Inflammatory macrophage treated with lipopolysaccharide for 4 hours (primary cell): ENCODE results near the gene MMP24OS.
"Not testable (repeated sequence)": the region's sequence is repeated elsewhere in the genome, so short reads cannot be mapped to it uniquely, and the experiment has no call there.

Experiments
- DNase-seq: peaks from one replicate; pipeline ENCODE4 v3.0.0-alpha.2; 2020

Gene MMP24OS

GRCh38 chr20:35273449-35274171 is 4.3 kb downstream of the MMP24OS start:
- no peak for DNase-seq

DNA sequence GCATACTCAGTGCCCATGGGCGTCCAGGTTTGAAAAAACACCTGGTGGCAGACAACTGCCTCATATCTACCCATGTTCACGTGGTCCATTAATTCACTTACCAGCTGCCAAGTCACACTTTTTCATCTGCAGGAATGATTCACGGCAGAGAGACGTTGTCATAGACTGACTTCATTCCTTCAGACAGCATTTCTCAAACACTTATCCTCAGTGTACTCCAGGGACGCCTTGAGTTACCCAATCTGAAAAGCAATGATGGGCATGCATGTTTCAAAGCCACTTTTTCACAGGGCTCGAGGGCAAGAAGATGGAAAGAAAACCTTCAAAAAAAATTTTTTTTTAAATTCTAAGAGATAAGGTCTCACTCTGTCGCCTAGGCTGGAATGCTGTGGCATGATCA is 6.0 kb downstream of the MMP24OS start:
- no peak for DNase-seq

- no peak for DNase-seq
Observed at GRCh38 chr20:35271073-35271882, 6.6 kb downstream of the MMP24OS start.

DNA sequence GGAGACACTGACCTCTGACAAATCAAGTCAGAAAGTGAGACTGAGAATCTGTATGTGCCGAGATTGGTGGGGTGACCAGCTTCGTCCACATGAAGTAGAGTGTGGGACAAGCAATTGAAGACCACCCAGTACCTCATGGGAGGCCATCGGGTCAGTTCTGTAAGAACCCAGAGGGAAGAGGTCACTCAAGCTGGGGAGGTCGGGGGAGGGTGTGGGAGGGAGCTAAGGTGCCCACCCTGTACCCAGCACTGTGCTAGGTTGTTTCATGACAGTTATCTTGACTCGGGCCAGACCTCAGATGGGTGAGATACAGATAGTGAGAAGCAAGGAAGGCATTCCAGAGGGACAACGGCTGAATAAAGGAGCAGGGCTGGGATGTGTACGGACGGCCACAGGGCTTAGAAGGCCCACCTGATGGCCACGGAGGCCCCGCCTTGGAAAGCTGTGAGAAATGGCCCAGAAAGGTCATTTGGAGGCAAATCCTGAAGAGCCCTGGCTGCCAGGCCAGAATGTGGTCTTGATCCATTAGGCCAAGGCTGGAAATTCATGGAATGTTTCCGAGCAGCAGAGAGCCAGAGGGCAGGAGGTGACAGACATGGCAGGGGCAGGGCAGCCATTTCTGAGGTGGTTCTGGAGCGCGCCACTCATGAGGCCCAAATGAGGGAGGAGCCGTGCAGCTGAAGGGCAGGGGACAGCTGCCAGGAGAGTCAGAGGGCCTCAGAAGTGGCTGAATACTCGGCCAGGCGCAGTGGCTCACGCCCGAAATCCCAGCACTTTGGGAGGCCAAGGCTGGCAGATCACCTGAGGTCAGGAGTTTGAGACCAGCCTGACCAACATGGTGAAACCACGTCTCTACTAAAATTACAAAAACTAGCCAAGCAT is 7.7 kb downstream of the MMP24OS start:
- no peak for DNase-seq

DNA sequence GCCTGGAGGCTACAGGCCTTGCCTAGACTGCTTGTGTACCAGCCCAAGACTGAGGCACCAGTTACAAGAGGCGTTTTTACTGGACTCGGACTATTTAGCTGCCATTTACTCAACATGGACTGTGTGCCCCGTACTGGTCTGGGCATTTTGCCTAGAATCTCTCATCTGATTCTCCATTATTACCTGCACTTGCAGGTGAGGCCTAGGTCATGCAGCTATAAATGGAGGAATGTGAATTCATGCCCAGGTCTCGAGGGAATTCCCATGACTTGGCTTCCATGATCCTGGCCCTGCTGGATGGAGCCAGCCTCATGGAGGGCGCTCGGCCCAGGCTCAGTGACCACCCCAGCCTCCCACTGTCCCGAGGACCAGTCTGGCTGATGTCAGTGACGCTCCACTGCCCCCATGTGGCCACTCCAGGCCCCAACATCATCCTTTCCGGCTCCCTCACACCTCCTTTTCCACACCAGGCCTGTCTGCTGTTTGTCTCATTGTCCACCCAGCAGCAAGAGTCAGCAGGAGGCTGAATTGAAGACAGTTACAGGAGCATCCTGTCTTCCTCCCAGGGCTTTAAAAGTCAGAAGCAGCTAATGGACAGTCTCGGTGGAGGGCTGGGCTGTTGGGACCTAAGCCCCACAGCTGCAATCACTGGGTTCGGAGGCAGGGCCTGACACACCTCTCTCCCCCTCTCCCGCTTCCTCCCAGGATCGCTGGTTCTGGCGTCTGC is 8.7 kb downstream of the MMP24OS start:
- DNase-seq, result peak; percentile 35

- DNase-seq, result no peak
Observed at GRCh38 chr20:35267092-35267491, 10.8 kb downstream of the MMP24OS start.

GRCh38 chr20:35264755-35265154 is 13.2 kb downstream of the MMP24OS start:
- no peak for DNase-seq

- no peak for DNase-seq
Observed at GRCh38 chr20:35263532-35264341, 14.2 kb downstream of the MMP24OS start.

DNA sequence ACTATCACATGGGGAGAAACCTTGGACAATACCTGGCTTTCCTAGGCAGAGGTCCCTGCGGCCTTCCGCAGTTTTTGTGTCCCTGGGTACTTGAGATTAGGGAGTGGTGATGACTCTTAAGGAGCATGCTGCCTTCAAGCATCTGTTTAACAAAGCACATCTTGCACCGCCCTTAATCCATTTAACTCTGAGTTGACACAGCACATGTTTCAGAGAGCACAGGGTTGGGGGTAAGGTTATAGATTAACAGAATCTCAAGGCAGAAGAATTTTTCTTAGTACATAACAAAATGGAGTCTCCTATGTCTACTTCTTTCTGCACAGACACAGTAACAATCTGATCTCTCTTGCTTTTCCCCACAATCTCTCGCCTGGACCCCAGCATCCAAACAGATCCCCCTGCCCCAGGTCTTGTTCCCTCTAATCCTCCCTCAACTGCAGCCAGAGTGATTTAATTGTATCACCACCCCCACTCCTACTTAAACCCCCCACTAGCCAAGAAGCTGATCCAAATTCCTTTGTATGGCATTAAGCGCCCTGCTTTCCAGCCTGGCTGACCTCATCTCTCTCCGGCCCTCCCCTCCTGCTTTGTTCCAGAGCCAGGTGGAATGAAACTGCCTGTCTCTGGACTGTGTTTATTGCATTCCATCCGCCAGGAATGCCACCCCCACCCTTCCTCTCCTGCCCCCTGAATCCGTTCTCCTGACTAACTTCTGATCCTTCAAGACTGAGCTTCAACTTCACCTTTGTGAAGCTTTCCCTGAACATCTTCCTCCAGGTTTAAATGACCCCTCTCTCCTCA is 15.0 kb downstream of the MMP24OS start:
- DNase-seq, result not testable (repeated sequence)

DNA sequence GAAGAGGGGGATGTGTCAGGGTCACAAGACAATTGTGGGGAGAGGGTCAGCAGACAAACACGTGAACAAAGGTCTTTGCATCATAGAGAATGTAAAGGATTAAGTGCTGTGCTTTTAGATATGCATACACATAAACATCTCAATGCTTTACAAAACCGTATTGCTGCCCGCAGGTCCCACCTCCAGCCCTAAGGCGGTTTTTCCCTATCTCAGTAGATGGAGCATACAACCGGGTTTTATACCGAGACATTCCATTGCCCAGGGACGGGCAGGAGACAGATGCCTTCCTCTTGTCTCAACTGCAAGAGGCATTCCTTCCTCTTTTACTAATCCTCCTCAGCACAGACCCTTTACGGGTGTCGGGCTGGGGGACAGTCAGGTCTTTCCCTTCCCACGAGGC is 15.6 kb downstream of the MMP24OS start:
- DNase-seq, result not testable (repeated sequence)

- no peak for DNase-seq
Observed at GRCh38 chr20:35260426-35260825, 17.5 kb downstream of the MMP24OS start.

- no peak for DNase-seq
Observed at GRCh38 chr20:35257175-35257909, 20.6 kb downstream of the MMP24OS start.

GRCh38 chr20:35254448-35254999 is 23.4 kb downstream of the MMP24OS start:
- no peak for DNase-seq

- DNase-seq, result no peak
Observed at GRCh38 chr20:35253010-35253409, 24.9 kb downstream of the MMP24OS start.

- DNase-seq, result not testable (repeated sequence)
Observed at GRCh38 chr20:35252598-35252997, 25.3 kb downstream of the MMP24OS start.

DNA sequence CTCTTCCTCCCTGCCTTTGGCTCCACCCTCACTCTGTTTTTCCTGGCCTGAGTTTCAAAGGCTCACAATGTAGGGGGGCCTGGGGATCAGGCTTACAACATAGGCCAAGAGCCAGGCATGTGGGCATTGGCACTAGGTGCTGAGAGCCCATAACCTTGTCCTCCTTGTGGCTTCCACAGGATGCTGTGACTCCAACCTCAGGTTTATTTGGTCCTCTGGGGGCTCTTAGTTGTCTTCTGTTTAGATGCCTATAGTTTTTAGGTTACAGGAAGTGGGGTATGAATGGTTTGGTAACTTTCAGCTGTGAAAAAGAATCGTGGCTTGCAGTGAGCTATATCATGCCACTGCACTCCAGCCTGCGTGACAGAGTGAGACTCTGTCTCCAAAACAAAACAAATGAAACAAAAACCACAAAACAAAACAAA is 25.9 kb downstream of the MMP24OS start:
- DNase-seq, result no peak

DNA sequence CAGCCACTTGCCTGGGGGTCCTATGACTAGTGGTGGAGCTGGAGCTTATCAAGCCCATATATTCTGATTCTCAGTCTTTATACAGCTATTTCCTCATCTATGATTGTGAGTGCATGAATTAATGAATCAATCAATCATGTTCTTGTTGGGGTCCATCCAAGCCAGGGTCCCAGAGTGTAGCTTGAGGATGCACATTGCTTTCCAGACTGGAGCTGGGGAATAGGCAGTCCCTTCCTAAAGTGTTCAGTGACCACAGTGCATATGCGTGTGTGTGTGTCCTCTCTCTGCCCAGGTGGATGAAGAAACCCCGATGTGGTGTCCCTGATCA is 26.3 kb downstream of the MMP24OS start:
- no peak for DNase-seq

- no peak for DNase-seq
Observed at GRCh38 chr20:35248641-35249475, 29.1 kb downstream of the MMP24OS start.

DNA sequence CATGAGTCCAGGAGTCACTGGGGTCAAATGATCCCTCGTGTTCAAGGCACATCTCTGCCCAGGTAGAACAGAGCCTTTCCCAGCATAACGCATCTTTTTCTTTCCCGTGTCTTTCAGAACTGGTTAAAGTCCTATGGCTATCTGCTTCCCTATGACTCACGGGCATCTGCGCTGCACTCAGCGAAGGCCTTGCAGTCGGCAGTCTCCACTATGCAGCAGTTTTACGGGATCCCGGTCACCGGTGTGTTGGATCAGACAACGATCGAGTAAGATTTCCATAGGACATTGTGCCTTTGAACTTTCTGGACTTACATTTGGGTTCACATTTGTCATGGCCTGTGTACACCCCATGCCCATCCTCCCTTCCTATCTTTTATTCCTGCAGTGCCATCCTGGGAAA is 31.2 kb downstream of the MMP24OS start:
- DNase-seq, result no peak
